PC-3 (cell line): ENCODE measurements around the gene TMCC3.

Experiments
- CTCF ChIP-seq: fragments of 300-600 bp; sonication (generic); conservative IDR thresholded peaks from 2 replicates; pipeline ENCODE4 v1.5.1; 2017; ENCODE audit warnings: antibody characterized with exemption, low read depth, mild to moderate bottlenecking, low read length
- EZH2 ChIP-seq: fragments of 300-600 bp; sonication (generic); IDR thresholded peaks from one replicate; pipeline ENCODE4 v1.6.1; 2017; ENCODE audit warnings: antibody characterized with exemption, mild to moderate bottlenecking, low read length; ENCODE audit not compliant: unreplicated experiment

GRCh38 chr12:94671917-94672316 lies 21.6 kb upstream of the TMCC3 start:
- no peak for TF ChIP-seq CTCF
- TF ChIP-seq EZH2, result no peak
